ENCODE results near the gene PAQR4.
A peak's percentile ranks its signal among the peaks of the same experiment; 100 is the strongest.

The PAQR4 gene

DNA sequence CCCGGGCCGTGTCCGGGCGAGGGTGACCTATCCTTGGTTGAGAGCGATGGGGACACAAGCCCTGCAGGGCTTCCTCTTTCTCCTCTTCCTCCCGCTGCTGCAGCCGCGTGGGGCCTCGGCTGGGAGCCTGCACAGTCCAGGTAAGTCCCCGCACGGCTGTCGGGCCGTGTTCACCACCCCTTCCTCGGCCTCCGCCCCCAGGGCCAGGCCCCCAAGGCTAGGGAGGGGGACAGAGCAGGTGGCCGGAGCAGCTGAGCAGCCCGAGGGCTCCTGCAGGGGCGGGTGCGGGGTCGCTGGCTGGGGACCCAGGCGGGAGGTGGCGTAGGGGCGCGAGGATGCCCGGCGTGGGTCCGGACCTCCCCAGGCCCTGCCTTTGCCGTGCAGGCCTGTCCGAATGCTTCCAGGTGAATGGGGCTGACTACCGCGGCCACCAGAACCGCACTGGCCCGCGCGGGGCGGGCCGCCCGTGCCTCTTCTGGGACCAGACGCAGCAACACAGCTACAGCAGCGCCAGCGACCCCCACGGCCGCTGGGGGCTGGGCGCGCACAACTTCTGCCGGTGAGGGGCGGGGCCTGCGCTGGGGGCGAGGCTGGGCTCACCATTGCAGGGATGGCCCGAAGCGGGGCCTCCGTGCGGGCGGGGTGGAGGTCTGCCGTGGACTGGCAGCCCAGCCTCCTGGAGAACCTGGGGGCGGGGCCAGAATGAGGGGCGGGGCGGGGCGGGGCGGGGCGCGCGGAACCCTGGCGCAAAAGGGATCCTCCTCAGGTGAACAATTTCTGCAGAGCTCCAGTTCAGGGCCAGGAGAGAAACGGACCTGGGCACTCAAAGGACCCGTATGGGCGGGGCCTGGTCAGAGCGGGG is 4.4 kb upstream of the PAQR4 start:
- in situ Hi-C loops (cut with MboI; ENCODE audit: low sequenced_read_pairs, unreplicated experiment) = no loop called here
- no peak for TF ChIP-seq CTCF (IDR thresholded peaks at IDR 0.05; ENCODE audit: borderline replicate concordance, control extremely low read depth, extremely low read depth, insufficient read depth, missing control alignments)
- DNase-seq (ENCODE audit: low spot score) = peak; percentile 92

- DNase-seq (ENCODE audit: low spot score) = no peak
Observed at GRCh38 chr16:2966043-2966807, 2.9 kb upstream of the PAQR4 start.

GRCh38 chr16:2966808-2967191 is 2.3 kb upstream of the PAQR4 start:
- DNase-seq (ENCODE audit: low spot score) = no peak
- no peak for TF ChIP-seq CTCF (IDR thresholded peaks at IDR 0.05; ENCODE audit: borderline replicate concordance, control extremely low read depth, extremely low read depth, insufficient read depth, missing control alignments)
- in situ Hi-C loops (cut with MboI; ENCODE audit: low sequenced_read_pairs, unreplicated experiment) = no loop called here

More at GRCh38 chr16:2966043-2966807, 2.9 kb upstream of the PAQR4 start:
- TF ChIP-seq CTCF (IDR thresholded peaks at IDR 0.05; ENCODE audit: borderline replicate concordance, control extremely low read depth, extremely low read depth, insufficient read depth, missing control alignments) = no peak
- in situ Hi-C loops (cut with MboI; ENCODE audit: low sequenced_read_pairs, unreplicated experiment) = no loop called here

DNA sequence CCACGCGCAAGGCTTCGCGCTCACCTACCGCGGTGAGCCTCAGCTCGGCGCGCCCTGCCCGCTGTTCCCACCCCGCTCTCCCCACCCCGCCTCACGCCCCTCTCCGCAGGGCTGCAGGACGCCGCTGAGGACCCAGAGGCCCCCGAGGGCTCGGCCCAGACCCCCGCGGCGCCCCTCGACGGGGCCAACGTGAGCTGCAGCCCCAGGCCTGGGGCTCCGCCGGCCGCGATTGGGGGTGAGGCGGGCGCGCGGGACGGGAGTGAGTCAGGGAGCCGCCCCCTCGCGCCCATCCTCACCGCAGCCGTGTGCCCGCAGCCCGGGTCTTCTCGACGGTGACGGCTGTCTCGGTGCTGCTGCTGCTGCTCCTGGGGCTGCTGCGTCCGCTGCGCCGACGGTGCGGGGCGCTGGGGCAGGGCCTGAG is 1.9 kb upstream of the PAQR4 start:
- no peak for TF ChIP-seq CTCF (IDR thresholded peaks at IDR 0.05; ENCODE audit: borderline replicate concordance, control extremely low read depth, extremely low read depth, insufficient read depth, missing control alignments)
- in situ Hi-C loops (cut with MboI; ENCODE audit: low sequenced_read_pairs, unreplicated experiment) = no loop called here
- DNase-seq (ENCODE audit: low spot score) = no peak

DNA sequence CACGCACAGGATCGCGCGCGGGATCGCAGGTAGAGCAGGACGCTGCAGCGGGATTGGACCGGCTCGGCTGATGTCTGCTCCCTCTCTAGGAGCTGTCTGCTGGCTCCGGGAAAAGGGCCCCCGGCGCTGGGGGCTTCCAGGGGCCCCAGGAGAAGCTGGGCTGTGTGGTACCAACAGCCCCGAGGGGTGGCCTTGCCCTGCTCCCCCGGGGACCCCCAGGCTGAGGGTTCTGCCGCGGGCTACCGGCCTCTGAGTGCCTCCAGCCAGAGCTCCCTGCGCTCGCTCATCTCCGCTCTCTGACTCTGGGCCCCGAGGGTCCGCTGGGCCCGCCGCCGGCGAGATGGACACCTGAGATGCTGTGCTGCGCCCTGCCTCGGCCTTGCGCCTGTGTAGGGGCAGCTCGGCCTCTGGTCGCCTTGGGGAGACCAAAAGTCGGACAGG is 1.4 kb upstream of the PAQR4 start:
- DNase-seq (ENCODE audit: low spot score) = no peak
- no peak for TF ChIP-seq CTCF (IDR thresholded peaks at IDR 0.05; ENCODE audit: borderline replicate concordance, control extremely low read depth, extremely low read depth, insufficient read depth, missing control alignments)
- in situ Hi-C loops (cut with MboI; ENCODE audit: low sequenced_read_pairs, unreplicated experiment) = no loop called here

- TF ChIP-seq CTCF (IDR thresholded peaks at IDR 0.05; ENCODE audit: borderline replicate concordance, control extremely low read depth, extremely low read depth, insufficient read depth, missing control alignments) = no peak
- in situ Hi-C loops (cut with MboI; ENCODE audit: low sequenced_read_pairs, unreplicated experiment) = no loop called here
- DNase-seq (ENCODE audit: low spot score) = no peak
Observed at GRCh38 chr16:2968368-2968737, 795 bp upstream of the PAQR4 start.
